IPS-18c (cell line): Measurements from ENCODE around the gene IFI27L1.

Source experiments
- H3K4me3 ChIP-seq: 2 replicates; pipeline ENCODE4 v1.7.0; 2013; ENCODE audit warnings: low read depth, mild to moderate bottlenecking, low read length, moderate library complexity; ENCODE audit not compliant: insufficient read depth
- H3K9me3 ChIP-seq: one replicate; pipeline ENCODE4 v1.6.1; 2013; ENCODE audit warnings: mild to moderate bottlenecking, low read length, moderate library complexity; ENCODE audit not compliant: control insufficient read depth, insufficient read depth

IFI27L1 gene

GRCh38 chr14:94080621-94081385 is at the start of gene IFI27L1, which contains the start of gene DDX24:
TSS of gene IFI27L1 (plus strand) at chr14:94081310. CDS start at chr14:94096938, 15,628 bp downstream.
TSS of gene DDX24 (minus strand) at chr14:94081202. CDS start at chr14:94079742, 1,460 bp downstream.
- peak within 1 kb of the TSS; percentile 81 for H3K4me3 ChIP-seq
- no peaks in the 10 kb centered on the region for H3K9me3 ChIP-seq

DNA sequence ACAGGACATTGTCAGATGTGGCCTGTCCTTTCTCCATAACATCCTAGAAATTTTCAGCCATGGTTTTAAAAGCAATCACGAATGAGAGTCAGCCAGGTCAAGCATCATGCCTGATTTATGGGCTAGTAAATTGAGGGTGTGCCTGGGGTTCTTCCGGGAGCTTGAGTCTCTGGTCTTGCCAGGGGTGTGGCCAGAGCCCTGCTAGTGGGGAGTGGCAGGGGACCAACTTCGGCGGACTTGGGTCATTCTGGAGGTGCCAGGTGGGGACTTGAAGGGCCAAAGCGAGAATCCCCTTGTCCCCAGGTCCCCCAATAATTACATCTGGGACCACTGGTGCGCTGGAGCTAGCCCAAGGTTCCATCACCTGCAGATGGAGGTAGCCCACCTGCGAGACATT is 49.2 kb upstream of the IFI27L1 start:
- Histone ChIP-seq H3K9me3 (no peaks in the 10 kb centered on the region), H3K4me3 (no peak overlapping the region)

DNA sequence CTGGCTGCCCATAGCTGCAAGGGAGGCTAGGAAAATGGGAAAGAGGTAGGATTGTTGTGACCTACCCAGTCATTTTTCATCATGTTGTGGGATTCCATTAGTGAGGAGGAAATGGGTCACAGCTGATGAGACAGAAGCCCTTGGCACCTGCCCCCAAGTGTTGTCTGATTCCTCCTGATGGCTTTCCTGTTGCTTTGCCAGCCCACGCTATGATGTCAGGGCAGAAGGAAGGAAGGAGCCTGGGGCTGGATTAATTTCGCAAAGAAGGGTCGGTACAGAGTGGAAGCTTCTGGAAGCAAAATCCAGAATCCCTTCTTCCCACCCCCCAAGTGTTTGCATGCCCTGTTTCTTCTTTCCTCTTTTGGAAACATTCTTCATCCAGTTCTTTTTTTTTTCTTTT is 46.2 kb upstream of the IFI27L1 start:
- Histone ChIP-seq H3K9me3 (peaks cover 2% of the 10 kb centered on the region), H3K4me3 (no peak overlapping the region)

GRCh38 chr14:94036313-94037167 is 44.6 kb upstream of the IFI27L1 start:
- Histone ChIP-seq H3K9me3 (peaks cover 2% of the 10 kb centered on the region), H3K4me3 (no peak overlapping the region)

DNA sequence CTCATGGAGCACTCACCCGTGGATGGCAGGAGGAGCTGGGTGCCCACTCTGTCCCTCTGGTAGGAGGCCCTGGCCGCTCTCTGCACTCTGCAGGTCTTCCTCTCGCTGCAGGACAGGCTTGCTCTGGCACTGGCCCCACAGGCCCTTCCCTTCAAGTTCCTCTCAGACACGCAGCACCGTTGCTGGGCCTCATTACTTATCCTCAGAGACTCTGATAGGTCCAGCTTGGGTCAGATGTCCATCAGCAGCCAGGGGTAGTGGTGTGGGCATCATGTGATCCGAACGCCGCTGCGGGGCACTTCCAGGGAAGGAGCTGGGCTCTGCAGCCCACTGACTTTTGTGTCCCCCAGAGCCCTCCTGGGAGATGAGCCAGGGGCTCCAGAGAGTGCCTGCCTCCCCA is 43.2 kb upstream of the IFI27L1 start:
- no peak overlapping the region for H3K4me3 ChIP-seq
- H3K9me3 ChIP-seq = peaks cover 2% of the 10 kb centered on the region

- Histone ChIP-seq H3K9me3 (peaks cover 2% of the 10 kb centered on the region), H3K4me3 (no peak overlapping the region)
Measured at GRCh38 chr14:94038510-94038909, 42.6 kb upstream of the IFI27L1 start.

DNA sequence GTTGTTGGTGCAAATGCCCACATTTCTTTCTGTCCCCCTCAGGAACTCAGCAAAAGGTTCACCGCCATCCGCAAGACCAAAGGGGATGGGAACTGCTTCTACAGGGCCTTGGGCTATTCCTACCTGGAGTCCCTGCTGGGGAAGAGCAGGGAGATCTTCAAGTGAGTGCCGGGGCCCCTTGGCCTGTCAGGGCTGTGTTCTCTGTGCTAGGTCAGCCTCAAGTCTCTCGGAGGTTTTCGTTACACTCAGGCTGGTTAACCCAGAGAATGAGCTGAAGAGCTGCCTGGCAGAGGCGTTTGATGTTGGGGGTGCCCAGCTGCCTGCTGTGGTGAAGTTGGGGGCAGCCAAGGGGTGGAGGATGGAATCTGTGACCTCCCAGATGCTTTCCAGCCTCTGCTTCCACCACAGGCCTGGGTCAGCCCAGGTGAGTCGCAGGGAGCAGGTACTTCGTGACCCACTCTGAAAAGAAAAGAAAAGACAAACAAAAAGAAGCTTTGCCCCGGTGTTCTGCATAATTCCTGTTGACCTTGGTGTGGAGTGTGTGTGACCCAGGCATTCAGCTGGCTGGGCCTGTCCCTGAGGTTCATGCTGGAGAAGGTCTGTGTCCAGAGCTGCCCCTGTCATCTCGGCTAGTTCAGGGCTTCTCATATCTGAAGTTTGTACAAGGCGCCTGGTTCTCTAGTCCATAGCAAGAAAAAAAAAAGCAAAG is 42.0 kb upstream of the IFI27L1 start:
- Histone ChIP-seq H3K4me3 (no peak overlapping the region), H3K9me3 (peaks cover 2% of the 10 kb centered on the region)

DNA sequence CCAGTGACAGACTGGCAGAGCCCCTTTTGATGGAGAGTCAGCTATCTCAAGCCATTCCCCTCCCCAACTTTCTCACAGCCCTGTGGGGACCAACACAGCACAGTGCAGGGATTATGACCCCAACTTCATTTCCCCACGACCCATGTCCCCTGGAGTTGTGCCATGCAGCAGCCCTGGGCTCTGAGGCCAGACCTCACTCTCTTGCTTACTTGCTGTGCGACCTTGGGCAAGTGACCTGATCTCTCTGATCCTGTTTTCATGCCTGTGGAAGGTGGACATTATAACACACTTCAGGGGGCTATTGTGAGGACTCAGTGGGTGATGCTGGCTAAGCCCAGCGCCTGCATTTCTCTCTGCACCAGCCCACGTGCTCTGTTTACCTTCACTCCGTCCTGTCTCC is 40.9 kb upstream of the IFI27L1 start:
- Histone ChIP-seq H3K4me3 (no peak overlapping the region), H3K9me3 (peaks cover 2% of the 10 kb centered on the region)

DNA sequence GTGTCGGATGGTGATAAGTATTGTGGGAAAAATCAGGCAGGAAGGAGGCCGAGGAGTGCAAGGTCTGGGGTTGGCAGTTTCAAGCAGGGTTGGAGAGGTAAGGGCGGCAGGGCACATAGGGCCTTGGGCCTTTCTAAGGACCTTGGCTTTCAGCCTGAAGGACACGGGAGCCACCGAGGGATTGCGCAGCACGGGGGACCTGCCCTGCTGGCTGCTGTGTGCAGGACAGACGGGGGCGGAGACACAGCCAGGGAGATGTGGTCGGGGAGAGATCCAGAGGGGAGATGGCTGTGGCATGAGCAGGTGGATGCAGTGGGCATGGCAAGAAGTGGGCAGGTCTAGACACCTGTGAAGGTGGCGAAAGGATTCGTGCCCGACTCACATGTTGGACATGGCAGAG is 40.3 kb upstream of the IFI27L1 start:
- H3K4me3 ChIP-seq = no peak overlapping the region
- peaks cover 2% of the 10 kb centered on the region for H3K9me3 ChIP-seq

DNA sequence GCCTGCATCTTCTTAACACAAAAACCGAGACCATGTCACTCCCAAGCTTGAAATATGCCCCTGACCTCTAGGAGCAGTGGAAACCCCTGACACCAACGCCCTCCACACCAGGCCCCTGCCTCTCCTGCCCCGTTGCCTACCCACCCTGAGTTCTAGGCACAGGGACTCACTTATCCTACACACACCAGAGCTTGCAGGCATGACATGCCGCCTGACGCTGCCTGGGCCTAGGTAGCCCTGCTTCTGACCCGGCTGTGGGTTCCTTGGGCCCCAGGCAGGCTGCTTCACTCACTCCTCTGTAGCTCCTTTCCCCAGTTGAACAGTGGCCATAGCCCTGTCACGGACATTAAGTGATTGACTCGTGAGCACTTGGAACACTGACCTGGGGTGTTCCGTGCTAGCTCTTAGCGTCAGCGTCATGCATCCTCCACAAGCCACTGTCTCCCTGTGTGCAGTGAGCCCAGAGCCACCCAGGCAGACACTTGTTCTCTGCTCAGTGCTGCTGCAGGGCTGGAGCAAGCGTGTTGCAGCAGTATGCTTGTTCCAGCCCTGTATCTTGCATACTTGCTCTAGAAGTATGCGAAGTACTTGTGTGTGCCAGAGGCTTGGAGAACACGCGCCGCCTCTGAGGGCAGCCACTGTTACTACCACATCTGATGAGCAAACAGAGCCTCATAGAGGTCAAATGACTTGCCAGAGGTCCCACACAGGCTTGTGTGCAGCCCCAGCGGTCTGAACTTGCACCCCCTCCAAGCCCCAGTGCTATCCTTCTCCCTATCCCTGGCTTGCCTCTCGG is 39.4 kb upstream of the IFI27L1 start:
- Histone ChIP-seq H3K4me3 (no peak overlapping the region), H3K9me3 (peaks cover 2% of the 10 kb centered on the region)

DNA sequence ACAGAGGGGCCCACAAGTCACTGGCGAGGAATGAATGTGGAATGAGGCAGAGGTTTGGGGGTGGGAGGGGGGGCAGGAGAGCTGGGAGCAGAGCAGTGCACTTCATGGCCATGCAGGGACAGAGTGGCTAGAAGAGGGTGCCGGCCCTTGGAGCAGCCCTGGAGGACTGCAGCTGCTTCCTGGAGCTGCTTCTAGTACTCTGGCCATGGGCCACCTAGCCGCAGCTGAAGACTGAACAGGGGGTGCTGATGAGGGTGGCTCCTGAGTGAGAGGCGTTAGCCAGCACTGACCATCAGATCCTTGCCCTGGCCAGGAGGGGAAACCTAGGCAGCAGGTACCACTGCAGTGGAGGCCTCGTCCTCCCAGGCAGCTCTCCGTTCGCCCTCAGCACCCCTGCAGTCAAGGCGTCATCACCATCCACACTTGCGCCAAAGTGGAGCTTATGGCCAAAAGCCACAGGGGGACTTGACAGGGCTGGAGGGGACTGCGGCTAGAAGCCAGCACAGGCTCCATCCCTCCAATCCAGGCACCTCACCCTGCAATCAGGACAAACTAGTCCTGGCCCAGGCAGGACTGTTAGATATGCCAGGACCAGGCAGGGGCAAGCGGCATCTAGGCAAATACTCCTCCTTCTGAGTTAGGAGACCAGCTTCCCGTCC is 38.5 kb upstream of the IFI27L1 start:
- no peak overlapping the region for H3K4me3 ChIP-seq
- peaks cover 2% of the 10 kb centered on the region for H3K9me3 ChIP-seq

DNA sequence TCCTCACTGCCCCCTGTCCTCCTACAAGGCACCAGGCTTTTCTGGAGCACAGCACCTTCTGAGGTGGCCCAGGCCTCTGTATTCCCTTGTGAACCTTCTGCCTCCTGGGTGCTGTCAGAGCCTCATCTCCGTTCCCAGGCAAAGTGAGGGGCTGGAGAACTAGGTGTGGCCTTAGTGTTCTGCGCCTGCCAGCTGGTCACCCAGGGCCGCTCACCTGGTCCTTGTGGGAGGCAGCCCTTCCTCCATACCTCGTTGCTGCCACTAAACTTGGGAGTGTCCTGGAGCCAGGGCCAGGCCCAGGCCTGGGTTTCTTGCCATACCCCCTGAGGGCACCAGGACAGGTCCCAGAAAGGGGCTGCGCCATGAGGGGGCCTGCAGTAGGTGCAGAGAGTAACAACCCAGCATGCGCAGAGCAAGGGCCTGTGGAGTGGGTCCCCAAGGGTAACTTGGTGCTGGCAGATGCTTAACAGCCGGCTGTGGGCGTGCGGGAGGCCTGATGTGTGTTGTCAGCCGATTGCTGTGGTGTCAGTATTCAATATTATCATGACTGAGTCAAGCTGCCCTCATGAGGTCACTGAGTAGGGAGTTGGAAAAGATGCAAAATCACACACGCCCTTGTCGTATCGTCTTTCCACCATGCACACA is 37.9 kb upstream of the IFI27L1 start:
- H3K9me3 ChIP-seq = peaks cover under 1% of the 10 kb centered on the region

GRCh38 chr14:94043756-94044475 is 37.2 kb upstream of the IFI27L1 start:
- H3K4me3 ChIP-seq = no peak overlapping the region
- no peaks in the 10 kb centered on the region for H3K9me3 ChIP-seq

More for the DNA sequence above, 37.9 kb upstream of the IFI27L1 start:
- no peak overlapping the region for H3K4me3 ChIP-seq

DNA sequence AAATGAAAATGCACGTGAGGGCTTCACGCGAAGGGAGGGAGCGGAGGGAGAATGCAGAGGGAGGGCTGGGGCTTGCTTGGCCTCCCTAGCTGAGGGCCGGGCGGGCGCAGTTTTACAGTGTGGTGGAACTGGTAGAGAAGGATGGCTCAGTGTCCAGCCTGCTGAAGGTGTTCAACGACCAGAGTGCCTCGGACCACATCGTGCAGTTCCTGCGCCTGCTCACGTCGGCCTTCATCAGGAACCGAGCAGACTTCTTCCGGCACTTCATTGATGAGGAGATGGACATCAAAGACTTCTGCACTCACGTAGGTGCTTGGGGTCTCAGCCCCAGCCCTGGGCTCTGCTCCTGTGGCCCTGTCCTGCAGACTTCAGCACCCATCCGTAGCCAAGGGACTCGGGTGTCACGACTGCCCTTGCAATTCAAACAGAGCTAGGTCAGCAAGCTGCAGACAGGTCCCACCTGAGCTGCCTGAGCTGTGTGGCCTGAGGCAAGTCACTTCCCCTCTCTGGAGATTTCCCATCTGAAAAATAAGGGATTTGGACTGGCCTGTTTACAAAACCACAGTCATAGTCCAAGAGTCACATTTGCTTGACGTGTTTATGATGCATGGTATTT is 36.5 kb upstream of the IFI27L1 start:
- no peak overlapping the region for H3K4me3 ChIP-seq
- H3K9me3 ChIP-seq = no peaks in the 10 kb centered on the region

DNA sequence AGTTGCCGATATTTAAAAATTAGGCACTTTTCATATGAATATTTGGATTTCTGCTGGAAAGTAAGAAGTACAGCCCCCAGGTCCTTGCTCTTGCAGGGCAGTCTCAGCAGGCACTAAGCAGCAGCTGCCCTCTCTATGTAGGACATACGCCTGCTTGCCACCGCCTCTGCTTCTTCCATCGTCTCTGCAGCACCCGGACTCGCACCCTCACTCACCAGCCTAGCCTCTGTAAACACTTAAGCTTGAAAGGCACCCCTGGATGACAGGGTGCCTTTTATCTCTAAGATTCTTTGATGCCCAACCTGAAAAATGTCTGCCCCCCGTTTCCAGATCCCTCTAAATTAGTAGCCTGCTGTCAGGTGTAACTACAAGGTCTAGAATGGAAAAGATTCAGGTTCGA is 36.0 kb upstream of the IFI27L1 start:
- Histone ChIP-seq H3K4me3 (no peak overlapping the region), H3K9me3 (no peaks in the 10 kb centered on the region)
